ENCODE measurements around the gene SF3B3. TPM values are rescaled to one million over a fixed set of nuclear protein-coding genes. Genes with fewer than 3 reads are reported as not detected.
A peak's percentile ranks its signal among the peaks of the same experiment; 100 is the strongest.

Gene SF3B3
- total and polyA plus RNA-seq, 4 donors: 73.7 to 242 (median 101) TPM

DNA sequence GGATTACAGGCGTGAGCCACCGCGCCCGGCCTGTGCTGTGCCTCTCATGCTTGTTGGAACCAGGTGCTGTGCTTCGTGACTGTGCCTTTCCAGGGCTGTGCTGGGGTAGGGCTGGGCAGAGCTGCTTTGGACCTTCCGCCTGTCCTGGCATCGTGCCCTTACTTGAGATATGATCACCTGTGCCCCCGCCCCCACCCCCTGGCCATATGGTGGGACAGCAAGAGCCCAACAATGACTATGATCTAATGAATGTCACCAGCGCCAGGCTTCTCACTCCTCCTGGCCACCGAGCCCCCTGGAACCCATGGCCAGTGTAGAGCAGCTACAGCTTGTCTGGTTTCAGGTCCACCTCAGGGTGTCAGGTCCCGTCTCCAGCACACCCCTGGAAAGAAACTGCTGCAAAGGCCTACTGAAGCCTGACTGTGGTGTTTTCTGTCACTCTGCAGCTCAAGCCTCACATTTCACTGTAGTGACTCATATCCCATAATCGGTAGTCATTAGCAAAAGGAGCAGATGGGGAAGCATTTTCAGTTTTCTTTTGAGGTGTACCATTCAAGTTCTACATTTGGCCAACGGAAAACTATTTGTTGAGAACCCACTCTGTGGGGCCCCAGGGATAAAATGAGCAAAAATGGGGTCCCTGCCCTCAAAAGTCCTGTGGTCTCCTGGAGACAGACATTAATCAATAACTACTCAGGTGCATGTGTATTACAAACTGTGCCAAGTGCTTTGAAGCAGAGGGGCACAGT is 47.2 kb upstream of the SF3B3 start:
- Histone ChIP-seq H3K27me3 (ENCODE audit: control insufficient read depth in 3 of 3, insufficient read depth in 3 of 3, low read length in 2 of 3) (no peaks in the 10 kb centered on the region), H3K9ac (ENCODE audit: insufficient read depth in 1 of 2, low read length in 2 of 2) (no peak overlapping the region), H3K36me3 (ENCODE audit: control insufficient read depth in 4 of 4, insufficient read depth in 4 of 4, low read length in 4 of 4) (peaks cover 6 to 57% (median 8%) of the 10 kb centered on the region in 4 donors), H3K4me3 (no peak overlapping the region), H3K27ac (ENCODE audit: low read depth in 1 of 2, low read length in 1 of 2) (peak overlapping the region in 1 of 2 donors; percentile 42), H3K4me1 (ENCODE audit: control insufficient read depth in 5 of 5, insufficient read depth in 5 of 5, low read length in 5 of 5) (peaks cover 0 to 6% (median 0%) of the 10 kb centered on the region in 5 donors), H3K9me3 (ENCODE audit: control insufficient read depth in 4 of 4, insufficient read depth in 3 of 4, low read length in 3 of 4) (no peaks in the 10 kb centered on the region)
- 78 to 87% methylated on average over 13 of the region's 13 CpGs for WGBS, 2 donors
- TF ChIP-seq, protein P1, sequence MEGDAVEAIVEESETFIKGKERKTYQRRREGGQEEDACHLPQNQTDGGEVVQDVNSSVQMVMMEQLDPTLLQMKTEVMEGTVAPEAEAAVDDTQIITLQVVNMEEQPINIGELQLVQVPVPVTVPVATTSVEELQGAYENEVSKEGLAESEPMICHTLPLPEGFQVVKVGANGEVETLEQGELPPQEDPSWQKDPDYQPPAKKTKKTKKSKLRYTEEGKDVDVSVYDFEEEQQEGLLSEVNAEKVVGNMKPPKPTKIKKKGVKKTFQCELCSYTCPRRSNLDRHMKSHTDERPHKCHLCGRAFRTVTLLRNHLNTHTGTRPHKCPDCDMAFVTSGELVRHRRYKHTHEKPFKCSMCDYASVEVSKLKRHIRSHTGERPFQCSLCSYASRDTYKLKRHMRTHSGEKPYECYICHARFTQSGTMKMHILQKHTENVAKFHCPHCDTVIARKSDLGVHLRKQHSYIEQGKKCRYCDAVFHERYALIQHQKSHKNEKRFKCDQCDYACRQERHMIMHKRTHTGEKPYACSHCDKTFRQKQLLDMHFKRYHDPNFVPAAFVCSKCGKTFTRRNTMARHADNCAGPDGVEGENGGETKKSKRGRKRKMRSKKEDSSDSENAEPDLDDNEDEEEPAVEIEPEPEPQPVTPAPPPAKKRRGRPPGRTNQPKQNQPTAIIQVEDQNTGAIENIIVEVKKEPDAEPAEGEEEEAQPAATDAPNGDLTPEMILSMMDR (IDR thresholded peaks at IDR 0.05; ENCODE audit: control extremely low read depth, extremely low read depth): no peak
- DNase-seq (no peak), ATAC-seq (ENCODE audit: insufficient read depth, low FRiP score) (no peak)

GRCh38 chr16:70478169-70478568 is 45.4 kb upstream of the SF3B3 start:
- ATAC-seq (ENCODE audit: insufficient read depth, low FRiP score) (no peak), DNase-seq (no peak)
- Histone ChIP-seq H3K27me3 (ENCODE audit: control insufficient read depth in 3 of 3, insufficient read depth in 3 of 3, low read length in 2 of 3) (no peaks in the 10 kb centered on the region), H3K36me3 (ENCODE audit: control insufficient read depth in 4 of 4, insufficient read depth in 4 of 4, low read length in 4 of 4) (peaks cover 4 to 62% (median 17%) of the 10 kb centered on the region in 4 donors), H3K9ac (ENCODE audit: insufficient read depth in 1 of 2, low read length in 2 of 2) (no peak overlapping the region), H3K4me1 (ENCODE audit: control insufficient read depth in 5 of 5, insufficient read depth in 5 of 5, low read length in 5 of 5) (peaks cover 0 to 6% (median 0%) of the 10 kb centered on the region in 5 donors), H3K4me3 (no peak overlapping the region), H3K27ac (ENCODE audit: low read depth in 1 of 2, low read length in 1 of 2) (peak overlapping the region in 1 of 2 donors; percentile 73), H3K9me3 (ENCODE audit: control insufficient read depth in 4 of 4, insufficient read depth in 3 of 4, low read length in 3 of 4) (no peaks in the 10 kb centered on the region)
- TF ChIP-seq, protein P1 (IDR thresholded peaks at IDR 0.05; ENCODE audit: control extremely low read depth, extremely low read depth): no peak
- WGBS, 2 donors: 90% methylated on average over 8 of the region's 8 CpGs

DNA sequence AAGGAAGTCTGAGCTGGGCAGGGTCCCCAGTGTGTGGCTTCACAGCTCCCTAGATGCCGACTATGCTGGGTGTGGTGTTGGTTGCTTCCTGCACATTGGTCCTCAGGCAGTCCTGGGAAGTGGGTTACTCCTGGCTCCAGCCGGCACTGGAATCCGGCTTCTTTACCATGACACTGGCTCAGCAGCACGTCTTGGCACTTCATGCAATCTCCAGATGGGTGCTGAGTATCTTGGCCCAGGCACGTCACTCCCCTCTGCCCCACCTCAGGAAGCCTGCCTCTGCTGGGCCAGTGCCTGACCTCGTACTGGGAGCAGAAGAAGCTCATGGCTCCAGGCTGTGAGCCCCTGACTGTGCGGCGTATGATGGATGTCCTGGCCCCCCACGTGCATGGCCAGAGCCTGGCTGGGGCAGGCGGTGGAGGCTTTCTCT is 44.7 kb upstream of the SF3B3 start:
- Histone ChIP-seq H3K4me1 (ENCODE audit: control insufficient read depth in 5 of 5, insufficient read depth in 5 of 5, low read length in 5 of 5) (peaks cover 0 to 6% (median 0%) of the 10 kb centered on the region in 5 donors), H3K4me3 (no peak overlapping the region), H3K9ac (ENCODE audit: insufficient read depth in 1 of 2, low read length in 2 of 2) (no peak overlapping the region), H3K9me3 (ENCODE audit: control insufficient read depth in 4 of 4, insufficient read depth in 3 of 4, low read length in 3 of 4) (no peaks in the 10 kb centered on the region), H3K27ac (ENCODE audit: low read depth in 1 of 2, low read length in 1 of 2) (peak overlapping the region in 1 of 2 donors; percentile 73), H3K36me3 (ENCODE audit: control insufficient read depth in 4 of 4, insufficient read depth in 4 of 4, low read length in 4 of 4) (peaks cover 4 to 67% (median 18%) of the 10 kb centered on the region in 4 donors), H3K27me3 (ENCODE audit: control insufficient read depth in 3 of 3, insufficient read depth in 3 of 3, low read length in 2 of 3) (no peaks in the 10 kb centered on the region)
- 54 to 65% methylated on average over 10 of the region's 10 CpGs for whole genome bisulfite sequencing, 2 donors
- ATAC-seq (ENCODE audit: insufficient read depth, low FRiP score): peak; percentile 17
- TF ChIP-seq, protein P1 (IDR thresholded peaks at IDR 0.05; ENCODE audit: control extremely low read depth, extremely low read depth): no peak
- peak in 2 of 3 donors; percentile 25 to 50 for DNase-seq
